Right lobe of liver (tissue), 4 donors: ENCODE results near the gene FAM83C.

Experiments
- POLR2A ChIP-seq: fragments of 450-650 bp; IDR thresholded peaks from one replicate; pipeline ENCODE4 v1.6.1; 2017; ENCODE audit warnings: antibody characterized with exemption, mild to moderate bottlenecking
- TF ChIP-seq, protein P1 (sequence below), 4 donors: fragments of 200-600 bp in 3 of 4; fragments of 450-650 bp in 1 of 4; IDR thresholded peaks; one replicate each; pipeline versions ENCODE4 v1.5.1 to v1.8.0; 2016 to 2022; ENCODE audit warnings: antibody characterized with exemption in 4 of 4, mild to moderate bottlenecking in 2 of 4
- donor health status: DM: no; HTN: no; CAD: no.
- donor health status: DM: no; HTN: no; CAD: no.
- donor health status: DM: no; HTN: yes; CAD: no.

DNA sequence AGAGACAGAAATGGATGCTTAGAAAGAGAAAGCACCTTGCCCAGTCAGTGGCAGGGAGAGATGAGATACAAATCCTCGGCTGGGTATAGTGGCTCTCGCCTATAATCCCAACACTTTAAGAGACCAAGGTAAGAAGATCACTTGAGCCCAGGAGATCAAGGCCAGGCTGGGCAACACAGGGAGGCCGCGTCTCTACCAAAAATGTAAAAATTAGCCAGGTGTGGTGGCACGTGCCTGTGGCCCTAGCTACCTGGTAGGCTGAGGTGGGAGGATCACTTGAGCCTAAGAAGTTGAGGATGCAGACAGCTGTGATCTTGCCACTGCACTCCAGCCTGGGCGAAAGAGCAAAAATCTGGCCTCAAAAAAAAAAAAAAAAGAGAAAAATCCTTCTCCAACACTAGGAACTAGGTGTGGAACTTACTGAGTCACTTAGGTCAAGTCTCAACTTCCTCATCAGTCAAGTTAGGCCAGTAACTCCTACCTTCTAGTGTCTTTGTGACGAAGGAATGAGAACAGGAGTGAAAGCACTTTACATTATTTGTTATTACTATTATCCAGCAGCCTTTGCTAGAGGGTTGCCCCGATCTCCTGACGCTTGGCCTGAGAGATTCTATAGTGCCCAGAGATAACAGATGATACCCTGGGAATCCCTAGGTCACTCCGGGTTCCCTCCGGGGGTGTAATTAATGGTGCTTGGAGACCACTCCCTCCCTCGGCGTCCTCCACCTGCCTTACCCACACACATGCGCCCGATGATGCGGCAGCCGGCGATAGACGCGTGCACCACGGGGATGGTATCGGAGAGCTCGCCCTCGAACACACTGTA lies 8.6 kb downstream of the FAM83C start:
- TF ChIP-seq, protein P1, sequence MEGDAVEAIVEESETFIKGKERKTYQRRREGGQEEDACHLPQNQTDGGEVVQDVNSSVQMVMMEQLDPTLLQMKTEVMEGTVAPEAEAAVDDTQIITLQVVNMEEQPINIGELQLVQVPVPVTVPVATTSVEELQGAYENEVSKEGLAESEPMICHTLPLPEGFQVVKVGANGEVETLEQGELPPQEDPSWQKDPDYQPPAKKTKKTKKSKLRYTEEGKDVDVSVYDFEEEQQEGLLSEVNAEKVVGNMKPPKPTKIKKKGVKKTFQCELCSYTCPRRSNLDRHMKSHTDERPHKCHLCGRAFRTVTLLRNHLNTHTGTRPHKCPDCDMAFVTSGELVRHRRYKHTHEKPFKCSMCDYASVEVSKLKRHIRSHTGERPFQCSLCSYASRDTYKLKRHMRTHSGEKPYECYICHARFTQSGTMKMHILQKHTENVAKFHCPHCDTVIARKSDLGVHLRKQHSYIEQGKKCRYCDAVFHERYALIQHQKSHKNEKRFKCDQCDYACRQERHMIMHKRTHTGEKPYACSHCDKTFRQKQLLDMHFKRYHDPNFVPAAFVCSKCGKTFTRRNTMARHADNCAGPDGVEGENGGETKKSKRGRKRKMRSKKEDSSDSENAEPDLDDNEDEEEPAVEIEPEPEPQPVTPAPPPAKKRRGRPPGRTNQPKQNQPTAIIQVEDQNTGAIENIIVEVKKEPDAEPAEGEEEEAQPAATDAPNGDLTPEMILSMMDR (IDR thresholded peaks at IDR 0.05), result no peak
- no peak for TF ChIP-seq POLR2A
